GM20000 (cell line): Measurements from ENCODE around the gene TFCP2L1.

Experiments
- DNase-seq: peaks from one replicate; pipeline ENCODE4 v3.0.0; 2012; ENCODE audit warnings: low spot score
- TF ChIP-seq, protein P1 (sequence below): IDR thresholded peaks from 2 replicates; pipeline ENCODE4 v1.5.1; 2012; ENCODE audit warnings: mild to moderate bottlenecking, control low read depth; ENCODE audit errors: extremely low read depth, missing control alignments

TFCP2L1 gene

DNA sequence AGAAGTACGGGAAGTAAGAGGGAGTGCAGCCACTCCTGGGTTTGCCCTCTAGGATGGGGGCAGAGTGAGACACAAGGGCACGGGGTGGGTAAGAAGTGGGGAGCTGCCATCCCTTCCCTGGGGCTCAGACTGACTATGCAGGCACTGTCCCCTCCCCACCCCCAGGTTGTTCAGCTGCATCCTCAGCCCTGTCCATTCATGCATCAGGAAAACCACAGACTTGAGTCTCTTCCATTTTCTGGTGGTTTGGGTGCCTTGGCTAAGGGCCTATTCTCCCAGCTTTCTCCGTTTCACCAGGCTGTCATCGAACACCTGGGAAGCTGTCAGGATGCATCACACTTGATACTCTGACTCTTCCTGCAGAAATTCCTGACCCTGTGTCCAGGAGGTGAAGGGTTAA lies 111.9 kb downstream of the TFCP2L1 start:
- TF ChIP-seq, protein P1, sequence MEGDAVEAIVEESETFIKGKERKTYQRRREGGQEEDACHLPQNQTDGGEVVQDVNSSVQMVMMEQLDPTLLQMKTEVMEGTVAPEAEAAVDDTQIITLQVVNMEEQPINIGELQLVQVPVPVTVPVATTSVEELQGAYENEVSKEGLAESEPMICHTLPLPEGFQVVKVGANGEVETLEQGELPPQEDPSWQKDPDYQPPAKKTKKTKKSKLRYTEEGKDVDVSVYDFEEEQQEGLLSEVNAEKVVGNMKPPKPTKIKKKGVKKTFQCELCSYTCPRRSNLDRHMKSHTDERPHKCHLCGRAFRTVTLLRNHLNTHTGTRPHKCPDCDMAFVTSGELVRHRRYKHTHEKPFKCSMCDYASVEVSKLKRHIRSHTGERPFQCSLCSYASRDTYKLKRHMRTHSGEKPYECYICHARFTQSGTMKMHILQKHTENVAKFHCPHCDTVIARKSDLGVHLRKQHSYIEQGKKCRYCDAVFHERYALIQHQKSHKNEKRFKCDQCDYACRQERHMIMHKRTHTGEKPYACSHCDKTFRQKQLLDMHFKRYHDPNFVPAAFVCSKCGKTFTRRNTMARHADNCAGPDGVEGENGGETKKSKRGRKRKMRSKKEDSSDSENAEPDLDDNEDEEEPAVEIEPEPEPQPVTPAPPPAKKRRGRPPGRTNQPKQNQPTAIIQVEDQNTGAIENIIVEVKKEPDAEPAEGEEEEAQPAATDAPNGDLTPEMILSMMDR: no peak
- DNase-seq: no peak

DNA sequence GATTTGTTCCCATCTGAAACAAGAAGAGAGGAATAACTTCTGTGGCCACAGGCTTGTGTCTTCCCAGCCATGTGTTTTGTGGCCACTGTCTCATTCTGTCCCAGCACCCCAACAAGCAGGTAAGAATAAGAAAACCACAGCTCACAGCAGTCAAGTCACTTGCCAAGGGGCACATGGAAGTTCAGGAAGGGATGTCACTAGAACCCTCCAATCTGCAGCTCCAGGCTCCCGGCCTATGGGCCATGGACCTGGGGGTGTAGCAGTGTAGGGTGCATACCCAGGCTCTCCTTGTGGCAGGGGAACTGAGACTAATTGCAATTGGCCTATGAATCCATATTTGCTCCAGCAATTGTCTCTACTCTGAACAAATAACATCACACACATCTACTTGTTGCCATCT lies 112.5 kb downstream of the TFCP2L1 start:
- DNase-seq: no peak
- TF ChIP-seq, protein P1: no peak

DNA sequence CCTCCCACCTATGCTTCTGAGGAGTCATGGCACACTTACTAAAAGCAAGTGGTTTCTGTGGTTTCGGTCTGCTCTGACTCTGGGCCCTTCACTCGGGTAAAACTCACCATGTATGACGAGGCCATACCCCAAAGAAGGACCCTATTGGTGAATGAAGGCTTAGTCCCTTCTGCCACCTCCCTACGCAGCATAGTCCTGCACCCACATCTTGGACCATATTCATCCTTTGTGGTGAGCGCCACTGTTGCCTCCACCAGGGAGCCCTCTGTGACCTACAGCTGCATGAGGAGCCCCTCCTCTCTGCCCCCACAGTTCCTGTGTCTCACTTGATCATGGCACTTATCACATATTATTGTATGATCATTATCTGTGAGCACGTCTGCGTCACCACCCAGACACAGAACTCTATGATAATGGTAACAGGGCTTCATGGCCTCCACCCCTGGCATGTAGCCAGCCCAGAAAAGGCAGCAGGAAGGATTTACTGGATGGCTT lies 113.3 kb downstream of the TFCP2L1 start:
- TF ChIP-seq, protein P1: no peak
- no peak for DNase-seq

DNA sequence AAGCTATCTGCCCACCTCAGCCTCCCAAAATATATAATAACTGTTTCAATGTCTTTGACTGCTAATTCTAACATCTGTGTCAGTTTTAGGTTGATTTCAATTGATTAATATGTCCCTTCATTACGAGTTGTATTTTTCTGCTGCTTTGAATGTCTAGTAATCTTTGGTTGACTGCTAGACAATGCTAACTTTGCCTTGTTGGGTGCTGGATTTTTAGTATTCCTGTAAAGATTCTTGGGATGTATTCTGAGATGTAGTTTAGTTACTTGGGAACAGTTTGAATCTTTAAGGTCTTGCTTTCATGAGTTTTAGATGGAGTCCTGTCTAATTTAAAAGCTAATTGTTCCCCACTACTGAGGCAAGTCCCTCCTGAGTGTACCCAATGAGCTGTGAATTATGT lies 114.4 kb downstream of the TFCP2L1 start:
- TF ChIP-seq, protein P1: no peak
- DNase-seq: no peak

DNA sequence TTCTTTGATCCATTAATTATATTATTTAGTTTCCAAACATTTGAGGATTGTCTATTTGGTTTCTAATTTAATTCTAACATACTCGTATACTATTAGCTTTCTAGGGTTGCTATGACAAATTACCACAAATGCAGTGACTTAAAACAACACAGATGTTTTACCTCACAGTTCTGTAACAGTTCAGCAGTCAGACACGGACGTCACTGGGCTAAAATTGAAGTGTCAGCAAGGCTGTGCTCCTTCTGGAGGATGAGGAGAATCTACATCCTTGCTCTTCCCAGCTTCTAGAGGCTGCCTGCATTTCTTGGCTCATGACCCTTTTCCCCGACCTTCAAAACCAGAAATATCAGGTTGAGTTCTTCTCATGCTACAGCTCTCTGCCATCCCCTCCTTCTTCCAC lies 117.6 kb downstream of the TFCP2L1 start:
- DNase-seq: no peak
- TF ChIP-seq, protein P1: no peak
